ENCODE results near the gene SLC22A6.

DNA sequence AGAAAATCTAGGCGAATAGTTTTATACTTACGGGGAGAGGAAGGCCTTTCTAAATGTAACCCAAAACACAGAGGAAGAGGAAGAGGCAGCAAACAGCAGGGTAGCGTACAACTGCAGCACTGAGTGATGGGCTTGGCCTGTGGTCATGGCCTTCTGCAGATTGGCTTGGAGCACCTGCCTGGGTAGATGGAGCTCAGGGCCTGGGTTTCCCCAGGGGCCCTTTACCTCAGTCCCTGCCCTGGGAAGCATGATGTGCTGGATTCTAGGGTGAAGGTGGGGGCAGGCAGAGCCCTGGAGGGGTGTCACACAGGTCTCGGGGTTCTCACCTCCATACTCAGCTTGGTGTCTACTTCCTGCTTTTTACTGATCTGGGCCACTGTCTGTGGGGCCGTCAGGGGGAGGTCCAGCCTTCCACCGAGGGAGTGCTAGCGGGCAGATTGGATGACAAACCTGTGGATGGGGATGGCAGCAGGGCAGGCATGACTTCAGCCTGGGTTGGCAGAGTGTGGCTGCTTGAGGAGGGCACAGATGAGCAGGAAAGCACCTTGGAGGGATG is 35.9 kb downstream of the SLC22A6 start:
- TF ChIP-seq YY1 (IDR thresholded peaks at IDR 0.05; ENCODE audit: insufficient read depth, insufficient read length) (no peak), ZNF274 (IDR thresholded peaks at IDR 0.05; ENCODE audit: low read depth, low read length) (no peak), SUZ12 (IDR thresholded peaks at IDR 0.05; ENCODE audit: extremely low read depth, insufficient read depth, insufficient read length) (no peak)

Data from NT2/D1 (cell line).